GM18861 (cell line): Measurements from ENCODE around the gene COMP.

Experiments
- ATAC-seq: cut with Tn5 transposase; IDR thresholded peaks from one replicate; pipeline ENCODE4 v1.9.1; 2021; ENCODE audit not compliant: unreplicated experiment

Gene COMP

GRCh38 chr19:18783958-18784785, 6.9 kb downstream of the COMP start:
- ATAC-seq, result no peak

GRCh38 chr19:18782559-18783225, 8.4 kb downstream of the COMP start:
- ATAC-seq, result no peak

- no peak for ATAC-seq
Measured at GRCh38 chr19:18781885-18782527, 9.1 kb downstream of the COMP start.

GRCh38 chr19:18781047-18781600, 10.0 kb downstream of the COMP start:
- ATAC-seq, result no peak

GRCh38 chr19:18780631-18781030, 10.5 kb downstream of the COMP start:
- ATAC-seq, result no peak

GRCh38 chr19:18780081-18780480, 11.0 kb downstream of the COMP start:
- no peak for ATAC-seq

GRCh38 chr19:18778826-18779495, 12.1 kb downstream of the COMP start:
- ATAC-seq, result no peak

- no peak for ATAC-seq
Measured at GRCh38 chr19:18778076-18778389, 13.1 kb downstream of the COMP start.

- no peak for ATAC-seq
Measured at GRCh38 chr19:18777301-18778075, 13.6 kb downstream of the COMP start.

- ATAC-seq, result no peak
Measured at GRCh38 chr19:18776736-18777135, 14.4 kb downstream of the COMP start.

- ATAC-seq, result no peak
Measured at GRCh38 chr19:18776288-18776594, 14.9 kb downstream of the COMP start.

GRCh38 chr19:18775586-18776287, 15.4 kb downstream of the COMP start:
- no peak for ATAC-seq

GRCh38 chr19:18774782-18775444, 16.2 kb downstream of the COMP start:
- ATAC-seq, result no peak

- no peak for ATAC-seq
Measured at GRCh38 chr19:18774107-18774506, 17.0 kb downstream of the COMP start.

GRCh38 chr19:18773682-18774081, 17.4 kb downstream of the COMP start:
- ATAC-seq, result no peak

- ATAC-seq, result no peak
Measured at GRCh38 chr19:18772620-18773587, 18.2 kb downstream of the COMP start.

GRCh38 chr19:18771328-18772242, 19.5 kb downstream of the COMP start:
- no peak for ATAC-seq
